AG09319 (cell line): ENCODE results near the gene ARFGEF3.

Experiments
- DNase-seq: peaks from one replicate; pipeline ENCODE4 v3.0.0-alpha.2; 2010; ENCODE audit warnings: low read depth; ENCODE audit errors: extremely low read depth
- TF ChIP-seq, protein P1 (sequence below): IDR thresholded peaks from 2 replicates; pipeline ENCODE4 v1.5.1; 2011; ENCODE audit warnings: low read depth, mild to moderate bottlenecking, inconsistent platforms, low read length, moderate library complexity

Gene ARFGEF3

DNA sequence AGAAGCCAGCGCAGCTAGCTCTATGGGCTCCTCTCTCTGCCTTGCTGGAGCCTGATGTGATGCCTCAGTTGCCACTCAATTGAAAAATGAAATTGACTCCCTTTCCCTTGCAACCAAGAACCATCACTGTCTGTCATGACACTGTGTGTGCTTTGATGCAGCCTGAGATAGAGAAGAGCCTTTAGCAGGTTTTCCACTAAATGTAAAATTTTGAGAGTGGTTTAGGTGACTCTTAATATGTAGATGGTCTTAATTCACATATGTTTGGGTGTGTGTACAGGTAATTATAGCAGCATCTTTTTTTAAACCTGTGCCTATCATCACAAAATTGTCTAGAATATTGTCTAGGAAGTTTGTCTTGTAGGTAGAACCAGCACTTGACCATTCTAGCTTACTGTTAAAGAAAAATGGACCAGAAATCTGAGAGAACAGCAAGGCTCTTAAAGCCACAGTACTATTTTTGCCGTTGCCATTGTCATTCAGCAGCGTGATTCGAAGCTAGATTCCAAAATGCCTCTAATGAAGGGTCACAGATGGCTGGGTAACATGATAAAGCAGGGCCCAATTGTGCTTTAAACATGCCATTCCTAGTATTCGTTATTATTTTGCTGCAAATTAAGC lies 1.3 kb downstream of the ARFGEF3 start:
- DNase-seq, result no peak
- TF ChIP-seq, protein P1, sequence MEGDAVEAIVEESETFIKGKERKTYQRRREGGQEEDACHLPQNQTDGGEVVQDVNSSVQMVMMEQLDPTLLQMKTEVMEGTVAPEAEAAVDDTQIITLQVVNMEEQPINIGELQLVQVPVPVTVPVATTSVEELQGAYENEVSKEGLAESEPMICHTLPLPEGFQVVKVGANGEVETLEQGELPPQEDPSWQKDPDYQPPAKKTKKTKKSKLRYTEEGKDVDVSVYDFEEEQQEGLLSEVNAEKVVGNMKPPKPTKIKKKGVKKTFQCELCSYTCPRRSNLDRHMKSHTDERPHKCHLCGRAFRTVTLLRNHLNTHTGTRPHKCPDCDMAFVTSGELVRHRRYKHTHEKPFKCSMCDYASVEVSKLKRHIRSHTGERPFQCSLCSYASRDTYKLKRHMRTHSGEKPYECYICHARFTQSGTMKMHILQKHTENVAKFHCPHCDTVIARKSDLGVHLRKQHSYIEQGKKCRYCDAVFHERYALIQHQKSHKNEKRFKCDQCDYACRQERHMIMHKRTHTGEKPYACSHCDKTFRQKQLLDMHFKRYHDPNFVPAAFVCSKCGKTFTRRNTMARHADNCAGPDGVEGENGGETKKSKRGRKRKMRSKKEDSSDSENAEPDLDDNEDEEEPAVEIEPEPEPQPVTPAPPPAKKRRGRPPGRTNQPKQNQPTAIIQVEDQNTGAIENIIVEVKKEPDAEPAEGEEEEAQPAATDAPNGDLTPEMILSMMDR, result no peak

DNA sequence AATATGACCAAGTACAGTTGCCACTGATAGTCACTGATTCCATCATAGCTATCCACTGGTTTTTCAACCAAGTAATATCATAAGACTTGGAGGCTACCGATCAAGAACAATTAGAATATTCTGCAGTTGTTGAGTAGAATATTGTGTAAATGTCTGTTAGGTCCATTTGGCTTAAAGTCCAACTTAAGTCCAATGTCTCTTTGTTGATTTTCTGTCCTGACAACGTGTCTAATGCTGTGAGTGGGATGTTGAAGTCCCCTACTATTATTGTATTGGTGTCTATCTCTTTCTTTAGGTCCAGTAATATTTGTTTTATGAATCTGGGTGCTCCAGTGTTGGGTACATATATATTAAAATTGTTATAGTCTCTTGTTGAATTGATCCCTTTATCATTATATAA lies 13.9 kb downstream of the ARFGEF3 start:
- TF ChIP-seq, protein P1, result no peak
- no peak for DNase-seq

DNA sequence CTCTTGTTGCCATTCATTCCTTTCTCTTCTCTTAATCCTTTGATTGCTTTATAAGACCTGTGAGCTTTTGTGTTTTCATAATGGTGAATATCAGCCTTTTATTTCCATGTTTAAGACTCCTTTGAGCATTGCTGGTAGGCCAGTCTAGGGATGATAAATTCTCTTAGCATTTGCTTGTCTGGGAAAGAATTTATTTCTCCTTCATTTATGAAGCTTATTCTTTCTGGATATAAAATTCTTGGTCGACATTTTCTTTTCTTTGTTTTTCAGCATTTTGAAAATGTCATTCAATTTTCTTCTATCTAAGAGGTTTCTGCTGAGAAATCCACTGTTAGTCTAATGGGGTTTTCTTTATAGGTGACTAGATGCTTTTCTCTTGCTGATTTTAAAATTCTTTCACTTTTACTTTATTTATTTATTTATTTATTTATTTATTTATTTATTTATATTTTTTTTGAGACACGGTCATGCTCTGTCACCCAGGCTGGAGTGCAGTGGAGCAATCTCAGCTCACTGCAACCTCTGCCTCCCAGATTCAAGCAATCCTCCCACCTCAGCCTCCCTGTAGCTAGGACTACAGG lies 15.0 kb downstream of the ARFGEF3 start:
- TF ChIP-seq, protein P1, result no peak
- no peak for DNase-seq

DNA sequence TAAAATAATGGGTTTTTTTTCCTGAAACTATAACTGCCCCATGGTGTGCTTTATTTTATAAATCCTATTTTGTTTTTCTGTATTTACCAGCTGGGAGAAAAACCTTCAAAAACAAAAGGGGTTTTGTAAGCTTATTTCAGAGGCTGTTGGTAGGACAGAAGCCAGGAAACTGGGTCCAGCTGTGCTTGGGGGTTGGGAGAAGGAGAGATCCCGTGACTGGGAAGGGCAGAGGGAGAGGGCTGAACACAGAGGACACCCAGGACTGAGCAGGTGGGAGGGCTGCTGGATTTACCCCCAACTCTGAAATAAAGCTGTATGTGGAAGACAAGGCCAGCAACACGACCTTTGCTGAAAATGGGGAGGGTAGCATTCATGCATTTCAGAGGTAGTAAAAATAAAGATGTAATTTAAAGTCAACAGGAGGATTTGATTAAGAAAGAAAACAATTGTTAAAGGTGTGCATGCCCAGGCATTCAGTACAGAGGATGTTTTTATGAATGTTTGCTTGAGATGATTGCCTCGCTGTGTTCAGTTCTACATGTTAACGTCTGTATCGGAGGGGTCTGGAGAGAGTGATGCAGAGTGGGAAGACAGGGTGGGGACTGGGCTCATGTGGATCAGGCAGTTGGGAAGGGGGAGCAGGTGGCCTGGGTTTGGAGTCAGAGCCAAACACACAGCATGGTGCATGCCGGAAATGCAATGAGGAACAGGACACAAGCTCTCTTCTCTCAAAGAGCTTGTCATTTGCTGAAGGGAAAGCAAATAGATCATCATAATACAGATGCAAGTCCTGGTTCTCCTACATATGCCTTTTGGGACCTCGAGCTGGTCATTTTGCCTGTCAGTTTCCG lies 21.4 kb downstream of the ARFGEF3 start:
- TF ChIP-seq, protein P1, result no peak
- DNase-seq, result no peak

DNA sequence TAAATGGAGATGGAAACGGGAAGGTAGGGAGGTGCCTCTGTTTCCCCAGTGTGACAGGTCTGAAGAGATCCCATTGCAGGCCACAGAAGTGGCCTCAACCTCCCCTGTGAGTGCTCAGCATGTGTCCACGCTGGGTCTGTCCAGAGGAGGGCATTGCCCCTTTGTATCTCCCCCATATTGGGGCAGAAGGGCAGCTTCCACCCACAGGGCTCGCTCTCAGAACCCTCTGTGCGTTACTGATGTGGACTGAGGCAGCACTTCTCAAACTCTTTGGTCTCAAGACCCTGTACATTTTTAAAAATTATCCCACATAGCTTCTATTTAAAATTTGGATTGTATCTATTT lies 22.0 kb downstream of the ARFGEF3 start:
- TF ChIP-seq, protein P1, result no peak
- DNase-seq, result no peak

DNA sequence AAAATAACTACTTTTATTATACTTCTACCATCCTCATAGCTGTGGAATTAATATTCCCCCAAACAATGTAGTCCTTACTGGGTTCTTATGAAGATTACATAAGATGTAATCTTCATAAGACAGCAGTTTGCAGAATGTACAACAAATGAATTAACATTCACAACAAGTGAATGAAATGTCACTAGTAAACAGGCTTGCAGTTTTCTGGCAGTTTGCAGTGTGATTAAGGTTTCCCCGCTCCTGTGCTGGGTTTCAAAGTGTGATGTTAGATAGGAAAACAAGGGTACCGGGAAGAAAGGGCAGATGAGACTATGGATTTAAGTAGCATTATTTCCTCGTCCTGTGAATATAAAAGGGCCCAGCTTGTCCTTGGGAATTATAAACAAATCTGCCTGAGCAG lies 22.5 kb downstream of the ARFGEF3 start:
- TF ChIP-seq, protein P1, result no peak
- DNase-seq, result no peak

DNA sequence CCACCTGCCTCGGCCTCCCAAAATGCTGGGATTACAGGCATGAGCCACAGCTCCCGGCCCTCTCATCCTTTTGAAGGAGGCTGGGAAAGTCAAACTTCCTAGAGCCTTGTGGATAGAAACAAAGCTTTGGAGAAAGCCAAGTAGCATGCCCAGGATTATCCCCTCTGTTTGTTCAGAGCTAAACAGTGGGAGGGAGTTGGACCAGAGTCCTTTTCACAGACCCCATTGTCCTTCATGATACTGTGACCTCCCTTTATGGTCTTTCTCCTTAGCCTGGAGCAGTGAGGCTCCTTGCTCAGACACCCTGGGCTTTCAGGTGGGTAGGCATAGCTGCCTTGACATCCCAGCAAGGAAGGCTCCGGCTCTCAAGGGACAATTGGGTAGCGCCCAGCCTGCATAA lies 25.4 kb downstream of the ARFGEF3 start:
- DNase-seq, result no peak
- TF ChIP-seq, protein P1, result no peak
